Activated effector memory CD4-positive, alpha-beta T cell treated with Interleukin-2 at 50 U/mL for 16 hours (primary cell): ENCODE results near the gene SEC24C.
"Not testable (repeated sequence)": the region's sequence is repeated elsewhere in the genome, so short reads cannot be mapped to it uniquely, and the experiment has no call there.

Experiments
- DNase-seq: peaks from one replicate; pipeline ENCODE4 v3.0.0-alpha.2; 2020

SEC24C gene

DNA sequence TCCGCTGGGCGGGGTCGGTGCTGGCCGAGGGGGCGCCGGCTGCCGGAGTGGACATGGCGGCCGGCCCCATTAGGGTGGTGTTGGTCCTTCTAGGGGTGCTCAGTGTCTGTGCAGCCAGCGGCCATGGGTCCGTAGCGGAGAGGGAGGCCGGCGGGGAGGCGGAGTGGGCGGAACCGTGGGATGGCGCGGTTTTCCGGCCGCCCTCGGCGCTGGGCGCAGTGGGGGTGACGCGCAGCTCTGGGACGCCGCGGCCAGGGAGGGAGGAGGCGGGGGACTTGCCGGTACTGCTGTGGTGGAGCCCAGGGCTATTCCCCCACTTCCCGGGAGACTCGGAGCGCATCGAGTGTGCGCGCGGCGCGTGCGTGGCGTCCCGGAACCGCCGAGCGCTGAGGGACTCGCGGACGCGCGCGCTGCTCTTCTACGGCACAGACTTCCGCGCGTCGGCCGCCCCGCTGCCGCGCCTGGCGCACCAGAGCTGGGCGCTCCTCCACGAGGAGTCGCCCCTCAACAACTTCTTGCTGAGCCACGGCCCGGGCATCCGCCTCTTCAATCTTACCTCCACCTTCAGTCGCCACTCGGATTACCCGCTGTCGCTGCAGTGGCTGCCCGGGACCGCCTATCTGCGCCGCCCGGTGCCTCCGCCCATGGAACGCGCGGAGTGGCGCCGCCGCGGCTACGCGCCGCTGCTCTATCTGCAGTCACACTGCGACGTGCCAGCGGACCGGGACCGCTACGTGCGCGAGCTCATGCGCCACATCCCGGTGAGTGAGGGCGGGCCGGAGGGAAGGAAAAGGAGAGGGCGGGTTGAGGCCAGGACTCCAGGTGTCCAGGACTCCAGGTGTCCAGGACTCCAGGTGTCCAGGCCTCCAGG lies 28.3 kb downstream of the SEC24C start:
- peak; percentile 74 for DNase-seq

DNA sequence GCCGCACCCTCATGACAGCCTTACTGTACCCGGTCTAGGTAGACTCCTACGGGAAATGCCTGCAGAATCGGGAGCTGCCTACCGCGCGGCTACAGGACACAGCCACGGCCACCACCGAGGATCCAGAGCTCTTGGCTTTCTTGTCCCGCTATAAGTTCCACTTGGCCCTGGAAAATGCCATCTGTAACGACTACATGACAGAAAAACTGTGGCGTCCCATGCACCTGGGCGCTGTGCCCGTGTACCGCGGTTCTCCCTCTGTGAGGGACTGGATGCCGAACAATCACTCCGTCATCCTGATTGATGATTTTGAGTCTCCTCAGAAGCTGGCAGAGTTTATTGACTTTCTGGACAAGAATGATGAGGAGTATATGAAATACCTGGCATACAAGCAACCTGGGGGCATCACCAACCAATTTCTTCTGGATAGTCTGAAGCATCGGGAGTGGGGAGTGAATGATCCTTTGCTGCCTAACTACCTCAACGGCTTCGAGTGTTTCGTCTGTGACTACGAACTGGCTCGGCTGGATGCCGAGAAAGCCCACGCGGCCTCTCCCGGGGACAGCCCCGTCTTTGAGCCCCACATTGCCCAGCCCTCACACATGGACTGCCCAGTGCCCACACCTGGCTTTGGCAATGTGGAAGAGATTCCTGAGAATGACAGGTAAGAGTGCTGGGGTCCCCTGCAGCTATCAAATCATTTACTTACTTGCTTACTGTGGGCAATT lies 29.1 kb downstream of the SEC24C start:
- DNase-seq = no peak

- no peak for DNase-seq
These were observed 30.5 kb downstream of the SEC24C start for GRCh38 chr10:73774637-73775036.

- no peak for DNase-seq
These were observed 34.8 kb downstream of the SEC24C start for GRCh38 chr10:73779018-73779417.

- DNase-seq = no peak
These were observed 35.5 kb downstream of the SEC24C start for GRCh38 chr10:73779539-73780197.

GRCh38 chr10:73780301-73780700 lies 36.1 kb downstream of the SEC24C start:
- DNase-seq = no peak

GRCh38 chr10:73780966-73781365 lies 36.8 kb downstream of the SEC24C start:
- DNase-seq = no peak

DNA sequence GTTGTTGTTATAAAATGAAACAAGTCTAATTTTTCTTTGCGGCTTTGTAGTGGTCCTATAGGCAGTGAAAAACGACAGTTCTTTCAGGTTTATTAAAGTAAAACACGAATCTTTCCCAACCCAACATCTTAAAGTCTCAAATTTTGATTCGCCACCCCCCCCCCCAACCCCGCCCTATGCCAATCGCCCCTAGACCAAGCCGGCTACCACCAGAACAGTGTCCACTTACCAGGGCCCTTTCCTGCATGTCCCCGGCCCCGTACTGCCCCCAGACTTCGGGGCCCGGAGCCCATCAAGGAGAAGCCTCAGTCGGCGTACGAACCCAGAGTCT lies 37.3 kb downstream of the SEC24C start:
- no peak for DNase-seq

- DNase-seq = peak; percentile 87
These were observed 37.9 kb downstream of the SEC24C start, which contains the start of gene CHCHD1 for GRCh38 chr10:73781879-73782748. Gene CHCHD1, plus strand, starts transcription at chr10:73782048. Its CDS starts 28 bp downstream, at chr10:73782076.

DNA sequence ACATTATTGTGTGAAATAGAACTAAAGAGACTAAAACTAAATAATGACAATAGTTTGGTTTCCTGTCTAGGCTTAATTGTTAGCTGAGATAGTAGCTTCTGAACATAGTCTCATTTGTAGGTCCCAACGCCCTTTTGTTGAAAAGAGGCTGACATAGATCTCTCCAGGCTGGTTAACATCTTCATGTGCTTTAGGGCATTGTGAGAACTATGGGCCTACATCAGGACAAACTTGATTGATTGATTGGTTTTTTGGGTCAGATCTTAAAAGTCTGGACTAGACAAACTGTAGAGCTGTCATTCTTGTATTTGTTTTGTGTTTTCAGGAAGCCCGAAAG lies 38.5 kb downstream of the SEC24C start:
- no peak for DNase-seq

- DNase-seq = peak; percentile 80
These were observed 41.1 kb downstream of the SEC24C start, which contains the start of gene ZSWIM8 for GRCh38 chr10:73785211-73785720. Gene ZSWIM8, plus strand, starts transcription at chr10:73785606. Its CDS starts 273 bp downstream, at chr10:73785879.

DNA sequence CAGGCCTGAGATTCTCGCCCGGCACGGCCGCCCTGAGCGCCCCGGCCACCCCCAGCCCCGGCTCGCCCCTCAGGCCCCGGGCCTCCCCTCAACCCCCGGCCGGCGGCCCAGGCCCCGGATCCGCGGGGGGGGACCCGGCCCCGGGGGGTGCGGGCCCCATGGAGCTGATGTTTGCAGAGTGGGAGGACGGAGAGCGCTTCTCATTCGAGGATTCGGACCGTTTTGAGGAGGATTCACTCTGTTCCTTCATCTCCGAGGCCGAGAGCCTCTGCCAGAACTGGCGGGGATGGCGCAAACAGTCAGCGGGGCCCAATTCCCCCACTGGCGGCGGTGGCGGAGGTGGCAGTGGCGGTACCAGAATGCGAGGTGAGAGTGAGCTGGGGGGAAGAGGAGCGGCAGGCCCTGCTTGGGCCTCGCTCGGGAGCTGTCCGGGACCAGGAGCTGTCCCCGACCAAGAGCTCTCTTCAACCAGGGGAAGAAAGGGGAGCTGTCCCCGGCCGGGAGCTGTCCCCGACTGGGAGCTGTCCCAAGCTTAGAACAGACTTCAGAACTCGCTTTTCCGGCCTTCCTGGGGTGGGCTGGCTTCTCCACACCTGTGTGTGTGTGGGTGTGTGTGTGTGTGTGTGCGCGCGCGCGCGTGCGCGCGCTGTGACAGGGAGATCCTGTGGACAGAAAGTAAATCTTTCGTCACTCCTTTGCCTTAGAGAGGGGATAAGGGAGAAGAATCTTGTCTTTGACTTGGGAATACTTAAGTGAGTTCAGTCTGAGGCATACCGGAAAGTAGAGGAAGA lies 41.7 kb downstream of the SEC24C start:
- DNase-seq = peak; percentile 33

- no peak for DNase-seq
These were observed 42.3 kb downstream of the SEC24C start for GRCh38 chr10:73786512-73786885.

DNA sequence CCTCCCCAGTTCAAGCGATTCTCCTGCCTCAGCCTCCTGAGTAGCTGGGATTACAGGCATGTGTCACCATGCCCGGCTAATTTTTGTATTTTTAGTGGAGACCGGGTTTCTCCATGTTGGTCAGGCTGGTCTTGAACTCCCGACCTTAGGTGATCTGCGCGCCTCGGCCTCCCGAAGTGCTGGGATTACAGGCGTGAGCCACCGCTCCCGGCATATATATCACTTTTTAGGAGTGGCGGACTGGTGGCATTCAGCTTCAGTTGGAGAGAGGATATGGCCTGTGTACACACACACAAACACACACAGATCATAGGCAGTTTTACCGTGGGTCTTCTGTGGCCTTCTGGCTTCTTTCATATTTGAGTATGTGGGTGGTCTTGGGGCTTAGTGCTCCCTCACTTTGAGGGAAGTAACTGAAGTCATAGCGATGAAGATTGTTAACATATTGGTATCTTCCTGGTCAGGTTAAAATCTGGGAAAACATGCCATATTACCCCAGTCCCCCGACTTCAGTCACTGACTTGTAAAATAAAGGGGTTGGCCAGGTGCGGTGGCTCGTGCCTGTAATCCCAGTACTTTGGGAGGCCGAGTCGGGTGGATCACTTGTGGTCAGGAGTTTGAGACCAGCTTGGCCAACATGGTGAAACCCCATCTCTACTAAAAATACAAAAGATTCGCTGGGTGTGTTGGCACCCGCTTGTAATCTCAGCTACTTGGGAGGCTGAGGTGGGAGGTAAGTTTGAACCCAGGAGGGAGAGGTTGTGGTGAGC lies 43.0 kb downstream of the SEC24C start:
- DNase-seq = not testable (repeated sequence)

DNA sequence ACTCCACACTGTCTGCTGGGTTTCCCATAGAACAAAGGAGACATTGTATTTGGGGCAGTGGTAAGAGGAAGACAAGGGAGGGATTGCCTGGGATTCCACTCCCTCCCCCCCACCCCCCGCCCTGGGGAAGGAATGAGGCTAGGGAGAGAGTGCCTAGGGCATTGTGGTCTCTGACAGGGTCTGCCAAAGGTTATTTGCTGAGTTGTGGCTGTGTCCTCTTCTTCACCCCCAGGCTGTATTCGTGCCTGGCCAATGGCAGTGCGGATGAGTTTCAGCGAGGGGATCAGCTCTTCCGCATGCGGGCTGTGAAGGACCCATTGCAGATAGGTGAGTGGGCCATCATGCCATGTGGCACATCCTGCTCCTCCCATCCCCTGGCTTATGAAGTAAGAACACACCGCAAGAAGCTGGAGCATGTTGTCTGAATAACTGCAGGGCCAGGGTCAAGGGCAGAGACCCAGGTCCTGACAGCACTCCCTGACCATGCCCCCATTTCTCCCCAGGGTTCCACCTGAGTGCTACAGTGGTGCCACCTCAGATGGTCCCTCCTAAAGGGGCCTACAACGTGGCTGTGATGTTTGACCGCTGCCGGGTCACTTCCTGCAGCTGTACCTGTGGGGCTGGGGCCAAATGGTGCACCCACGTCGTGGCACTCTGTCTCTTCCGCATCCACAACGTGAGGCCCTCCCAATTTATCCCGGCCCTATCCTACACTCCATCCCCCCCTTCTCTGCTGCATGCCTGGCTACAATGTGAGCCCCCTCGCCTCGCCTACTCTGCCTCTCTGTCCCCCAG lies 44.9 kb downstream of the SEC24C start:
- no peak for DNase-seq

GRCh38 chr10:73789659-73790055 lies 45.5 kb downstream of the SEC24C start:
- no peak for DNase-seq

- DNase-seq = no peak
These were observed 46.9 kb downstream of the SEC24C start for GRCh38 chr10:73790886-73791625.

DNA sequence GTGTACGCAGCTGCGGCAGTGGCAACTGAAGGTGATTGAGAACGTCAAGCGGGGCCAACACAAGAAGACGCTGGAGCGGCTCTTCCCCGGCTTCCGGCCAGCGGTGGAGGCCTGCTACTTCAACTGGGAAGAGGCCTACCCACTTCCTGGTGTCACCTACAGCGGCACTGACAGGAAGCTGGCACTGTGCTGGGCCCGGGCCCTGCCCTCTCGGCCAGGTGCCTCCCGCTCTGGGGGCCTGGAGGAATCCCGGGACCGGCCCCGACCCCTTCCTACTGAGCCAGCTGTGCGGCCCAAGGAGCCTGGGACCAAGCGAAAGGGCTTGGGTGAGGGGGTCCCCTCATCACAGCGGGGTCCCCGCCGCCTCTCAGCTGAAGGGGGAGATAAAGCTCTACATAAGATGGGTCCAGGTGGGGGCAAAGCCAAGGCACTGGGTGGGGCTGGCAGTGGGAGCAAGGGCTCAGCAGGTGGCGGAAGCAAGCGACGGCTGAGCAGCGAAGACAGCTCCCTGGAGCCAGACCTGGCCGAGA lies 47.8 kb downstream of the SEC24C start:
- DNase-seq = no peak

DNA sequence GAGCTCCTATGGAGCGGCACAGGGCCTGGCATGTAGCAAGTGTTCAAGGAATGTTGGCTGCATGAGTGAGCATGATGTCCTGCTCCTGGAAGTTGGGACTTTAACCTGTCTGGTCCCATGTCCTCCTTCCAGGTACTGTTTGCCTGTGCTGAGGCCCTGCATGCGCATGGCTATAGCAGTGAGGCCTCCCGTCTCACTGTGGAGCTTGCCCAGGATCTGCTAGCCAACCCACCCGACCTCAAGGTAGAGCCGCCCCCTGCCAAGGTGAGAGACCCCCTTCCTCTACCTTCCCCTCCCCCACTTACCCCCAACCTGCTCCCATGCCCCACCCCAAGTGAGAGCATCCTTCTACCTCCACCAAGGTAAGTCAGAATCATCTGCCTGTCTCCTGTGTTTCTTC lies 49.3 kb downstream of the SEC24C start:
- DNase-seq = no peak
